Esophagus squamous epithelium (tissue), 5 donors: ENCODE results near the gene SPTLC1. TPM values are rescaled to one million over a fixed set of nuclear protein-coding genes. Genes with fewer than 3 reads are reported as not detected.

ENCODE experiments used
- DNase-seq: peaks from one replicate; lab custom pipeline; 2025; lab: John Stamatoyannopoulos, UW
- H3K27ac ChIP-seq, 4 donors: fragments of 200-600 bp; sonication (generic); one replicate each; pipeline ENCODE4 v1.5.1; 2016 to 2019; ENCODE audit warnings: mild to moderate bottlenecking in 1 of 4
- H3K27me3 ChIP-seq, 4 donors: fragments of 200-600 bp; sonication (generic); 1 replicate in 3 of 4; 2 replicates in 1 of 4; pipeline versions ENCODE4 v1.5.1 to v1.6.0; 2017 to 2021; ENCODE audit warnings: antibody characterized with exemption in 1 of 4
- H3K36me3 ChIP-seq, 3 donors: fragments of 200-600 bp; sonication (generic); one replicate each; pipeline ENCODE4 v1.5.1; 2016 to 2019
- H3K4me1 ChIP-seq, 3 donors: fragments of 200-600 bp; sonication (generic); one replicate each; pipeline ENCODE4 v1.5.1; 2017 to 2019
- H3K4me3 ChIP-seq, 4 donors: fragments of 200-600 bp; sonication (generic); 1 replicate in 3 of 4; 2 replicates in 1 of 4; pipeline ENCODE4 v1.5.1; 2016 to 2019; ENCODE audit warnings: mild to moderate bottlenecking in 2 of 4, moderate library complexity in 1 of 4
- H3K9me3 ChIP-seq, 3 donors: fragments of 200-600 bp; sonication (generic); one replicate each; pipeline ENCODE4 v1.5.1; 2016 to 2019
- CTCF ChIP-seq, 6 experiments: fragments of 450-650 bp in 4 of 6; fragments of 200-600 bp in 2 of 6; sonication (generic) in 2 of 6; IDR thresholded peaks; one replicate each; pipeline ENCODE4 v1.5.1; 2016 to 2019; ENCODE audit warnings: antibody characterized with exemption in 6 of 6, mild to moderate bottlenecking in 4 of 6, moderate library complexity in 4 of 6
- POLR2A ChIP-seq, 4 donors: fragments of 450-650 bp; IDR thresholded peaks; one replicate each; pipeline ENCODE4 v1.6.1; 2017; ENCODE audit warnings: antibody characterized with exemption in 4 of 4, mild to moderate bottlenecking in 4 of 4, moderate library complexity in 3 of 4
- WGBS, 2 donors: methylation state at CpG; one replicate each; pipeline ENCODE4 v1.1.5; 2018; 5-methylcytosine and 5-hydroxymethylcytosine counted together
- intact Hi-C: fragments of 100-400 bp; cut with DNase I; formaldehyde crosslinking; loops from one replicate; pipeline ENCODE4 v1.15.0; 2022
- total RNA-seq, 4 donors: library from RNA; depleted of rRNA; stranded (reverse); fragments of >200 nt; gene quantifications; one replicate each; pipeline ENCODE4 v1.1.0, GENCODE V29; 2016
- donor health status: DM: yes; HTN: yes; CAD: no.

SPTLC1 gene
- total RNA-seq, 4 donors from 2014 or later: 91.4 to 107 (median 96.5) TPM

GRCh38 chr9:92042260-92042659 is 73.0 kb downstream of the SPTLC1 start:
- 92 to 95% methylated on average over 1 of the region's 1 CpG for WGBS, 2 donors
- H3K27ac ChIP-seq: no peak overlapping the region
- no peak for TF ChIP-seq CTCF (IDR thresholded peaks at IDR 0.05)
- no peak for TF ChIP-seq POLR2A (IDR thresholded peaks at IDR 0.05)
- DNase-seq: no peak
- no peak overlapping the region for H3K4me3 ChIP-seq
- H3K27me3 ChIP-seq: no peaks in the 10 kb centered on the region
- intact Hi-C loops: no loop called here
- H3K4me1 ChIP-seq: peaks cover 0 to 15% (median 7%) of the 10 kb centered on the region in 3 donors
- peaks cover 13 to 89% (median 16%) of the 10 kb centered on the region in 3 donors for H3K36me3 ChIP-seq
- H3K9me3 ChIP-seq: peaks cover 0 to 28% (median 6%) of the 10 kb centered on the region in 3 donors

- intact Hi-C loops: no loop called here
These were observed 78.5 kb downstream of the SPTLC1 start for GRCh38 chr9:92036756-92037155.

GRCh38 chr9:92036411-92036746 is 78.8 kb downstream of the SPTLC1 start:
- no peak for DNase-seq
- whole genome bisulfite sequencing, 2 donors: 71 to 89% methylated on average over 5 of the region's 5 CpGs
- Histone ChIP-seq H3K4me3 (peak overlapping the region in 1 of 4 donors; percentile 23), H3K9me3 (peaks cover 0 to 3% (median 2%) of the 10 kb centered on the region in 3 donors), H3K27ac (peak overlapping the region; percentile 10 to 89 (median 56)), H3K4me1 (peaks cover 0 to 26% (median 8%) of the 10 kb centered on the region in 3 donors), H3K36me3 (peaks cover 7 to 89% (median 16%) of the 10 kb centered on the region in 3 donors), H3K27me3 (no peaks in the 10 kb centered on the region)
- intact Hi-C loops: no loop called here
- no peak for TF ChIP-seq POLR2A (IDR thresholded peaks at IDR 0.05)
- no peak for TF ChIP-seq CTCF (IDR thresholded peaks at IDR 0.05)

More at GRCh38 chr9:92036756-92037155, 78.5 kb downstream of the SPTLC1 start:
- H3K27ac ChIP-seq: peak overlapping the region; percentile 10 to 89 (median 56)
- H3K27me3 ChIP-seq: no peaks in the 10 kb centered on the region
- peaks cover 0 to 26% (median 8%) of the 10 kb centered on the region in 3 donors for H3K4me1 ChIP-seq
- 46 to 58% methylated on average over 2 of the region's 2 CpGs for WGBS, 2 donors
- H3K9me3 ChIP-seq: peaks cover 0 to 6% (median 6%) of the 10 kb centered on the region in 3 donors
- no peak for DNase-seq
- peaks cover 7 to 89% (median 16%) of the 10 kb centered on the region in 3 donors for H3K36me3 ChIP-seq
- H3K4me3 ChIP-seq: no peak overlapping the region
- TF ChIP-seq POLR2A (IDR thresholded peaks at IDR 0.05) (no peak), CTCF (IDR thresholded peaks at IDR 0.05) (no peak)

GRCh38 chr9:92035687-92036410 is 79.4 kb downstream of the SPTLC1 start:
- peak overlapping the region in 1 of 4 donors; percentile 23 for H3K4me3 ChIP-seq
- DNase-seq: no peak
- peaks cover 0 to 26% (median 8%) of the 10 kb centered on the region in 3 donors for H3K4me1 ChIP-seq
- H3K9me3 ChIP-seq: no peaks in the 10 kb centered on the region
- 68 to 79% methylated on average over 12 of the region's 12 CpGs for WGBS, 2 donors
- H3K27ac ChIP-seq: peak overlapping the region in 3 of 4 donors; percentile 54 to 89 (median 59)
- H3K36me3 ChIP-seq: peaks cover 7 to 89% (median 16%) of the 10 kb centered on the region in 3 donors
- TF ChIP-seq CTCF (IDR thresholded peaks at IDR 0.05): no peak
- no peak for TF ChIP-seq POLR2A (IDR thresholded peaks at IDR 0.05)
- no peaks in the 10 kb centered on the region for H3K27me3 ChIP-seq
- intact Hi-C loops: no loop called here

GRCh38 chr9:92035146-92035545 is 80.1 kb downstream of the SPTLC1 start:
- intact Hi-C loops: no loop called here
- H3K27me3 ChIP-seq: no peaks in the 10 kb centered on the region
- no peak for DNase-seq
- H3K4me3 ChIP-seq: no peak overlapping the region
- peak overlapping the region in 3 of 4 donors; percentile 39 to 89 (median 54) for H3K27ac ChIP-seq
- WGBS, 2 donors: 70 to 77% methylated on average over 4 of the region's 4 CpGs
- TF ChIP-seq CTCF (IDR thresholded peaks at IDR 0.05) (no peak), POLR2A (IDR thresholded peaks at IDR 0.05) (no peak)
- H3K4me1 ChIP-seq: peaks cover 0 to 26% (median 8%) of the 10 kb centered on the region in 3 donors
- H3K36me3 ChIP-seq: peaks cover 7 to 84% (median 16%) of the 10 kb centered on the region in 3 donors
- H3K9me3 ChIP-seq: no peaks in the 10 kb centered on the region
